Chondrocyte (in vitro differentiated cells): Measurements from ENCODE around the gene CISD2. TPM values are rescaled to one million over a fixed set of nuclear protein-coding genes. Genes with fewer than 3 reads are reported as not detected.

Source experiments
- DNase-seq: peaks from one replicate; pipeline ENCODE4 v3.0.0; 2021; ENCODE audit warnings: mixed read lengths, low spot score
- H3K27ac Mint-ChIP-seq: one replicate; pipeline ENCODE4 v1.8.0; 2021; ENCODE audit warnings: mild to moderate bottlenecking, moderate library complexity, mixed read lengths; ENCODE audit not compliant: unreplicated experiment
- H3K27me3 Mint-ChIP-seq: 2 replicates; pipeline ENCODE4 v1.8.0; 2021; ENCODE audit warnings: low read depth, mixed read lengths
- H3K36me3 Mint-ChIP-seq: 2 replicates; pipeline ENCODE4 v1.8.0; 2021; ENCODE audit warnings: low read depth, mixed read lengths
- H3K4me1 Mint-ChIP-seq: 2 replicates; pipeline ENCODE4 v1.8.0; 2021; ENCODE audit warnings: low read depth, mild to moderate bottlenecking, mixed read lengths
- H3K4me3 Mint-ChIP-seq: one replicate; pipeline ENCODE4 v1.8.0; 2021; ENCODE audit warnings: mild to moderate bottlenecking, moderate library complexity, mixed read lengths; ENCODE audit not compliant: unreplicated experiment
- H3K9me3 Mint-ChIP-seq: 2 replicates; pipeline ENCODE4 v1.8.0; 2021; ENCODE audit warnings: low read depth, mixed read lengths
- CTCF ChIP-seq: fragments of 200-600 bp; sonication (generic); IDR thresholded peaks from 2 replicates; pipeline ENCODE4 v1.5.0; 2021; ENCODE audit warnings: antibody characterized with exemption, mild to moderate bottlenecking, moderate library complexity
- total RNA-seq: library from RNA; stranded (reverse); gene quantifications from 3 replicates; pipeline ENCODE4 v1.2.1, GENCODE V29; 2021

The CISD2 gene
- total RNA-seq, 1 donor from 2014 or later: 30.9 TPM

GRCh38 chr4:102824398-102824797 is 44.4 kb upstream of the CISD2 start:
- DNase-seq: no peak
- H3K27ac Mint-ChIP-seq: no peak overlapping the region
- peaks cover 42% of the 10 kb centered on the region for H3K4me1 Mint-ChIP-seq
- TF ChIP-seq CTCF: no peak
- H3K4me3 Mint-ChIP-seq: no peak overlapping the region
- no peaks in the 10 kb centered on the region for H3K9me3 Mint-ChIP-seq
- no peaks in the 10 kb centered on the region for H3K36me3 Mint-ChIP-seq
- H3K27me3 Mint-ChIP-seq: no peaks in the 10 kb centered on the region

GRCh38 chr4:102825261-102826091 is 43.3 kb upstream of the CISD2 start:
- no peak for TF ChIP-seq CTCF
- Mint-ChIP-seq H3K36me3 (no peaks in the 10 kb centered on the region), H3K4me3 (no peak overlapping the region), H3K4me1 (peaks cover 33% of the 10 kb centered on the region), H3K27me3 (no peaks in the 10 kb centered on the region), H3K27ac (no peak overlapping the region), H3K9me3 (no peaks in the 10 kb centered on the region)
- DNase-seq: no peak

- H3K27ac Mint-ChIP-seq: no peak overlapping the region
- H3K9me3 Mint-ChIP-seq: no peaks in the 10 kb centered on the region
- peaks cover 25% of the 10 kb centered on the region for H3K4me1 Mint-ChIP-seq
- H3K36me3 Mint-ChIP-seq: no peaks in the 10 kb centered on the region
- H3K4me3 Mint-ChIP-seq: no peak overlapping the region
- DNase-seq: no peak
- no peaks in the 10 kb centered on the region for H3K27me3 Mint-ChIP-seq
- TF ChIP-seq CTCF: no peak
Observed at GRCh38 chr4:102826105-102826889, 42.5 kb upstream of the CISD2 start.

GRCh38 chr4:102826890-102827673 is 41.7 kb upstream of the CISD2 start, which contains the start of gene UBE2D3:
UBE2D3 (minus strand) TSS chr4:102827551; CDS start chr4:102826508, 1,043 bp downstream.
- Mint-ChIP-seq H3K27ac (no peak within 1 kb of the TSS), H3K9me3 (no peaks in the 10 kb centered on the region), H3K27me3 (no peaks in the 10 kb centered on the region), H3K36me3 (no peaks in the 10 kb centered on the region), H3K4me1 (peaks cover 17% of the 10 kb centered on the region), H3K4me3 (no peak within 1 kb of the TSS)
- TF ChIP-seq CTCF: peak; percentile 51
- DNase-seq: peak; percentile 99
